ENCODE data around the gene TMEM223.

TMEM223 gene

DNA sequence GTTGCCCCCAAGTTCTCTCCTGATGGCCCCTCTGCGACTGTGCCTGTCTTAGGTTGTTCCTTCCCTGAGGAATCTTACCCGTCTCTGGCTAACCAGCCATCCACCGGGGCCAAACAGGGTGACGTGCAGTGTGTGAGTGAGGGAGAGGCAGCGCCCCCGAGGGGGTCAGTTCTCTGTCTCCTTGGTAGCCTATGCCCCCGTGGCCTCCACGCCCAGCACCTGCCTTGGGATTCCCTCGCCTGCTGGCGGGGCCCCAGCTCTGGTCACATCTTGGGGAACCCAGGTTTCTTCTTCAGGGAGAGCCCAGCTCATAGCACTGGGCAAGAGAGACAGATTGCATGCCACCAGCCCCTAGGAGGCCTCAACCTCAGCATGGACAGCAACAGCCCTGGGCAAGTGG lies 7.7 kb upstream of the TMEM223 start:
- no peak for DNase-seq

DNA sequence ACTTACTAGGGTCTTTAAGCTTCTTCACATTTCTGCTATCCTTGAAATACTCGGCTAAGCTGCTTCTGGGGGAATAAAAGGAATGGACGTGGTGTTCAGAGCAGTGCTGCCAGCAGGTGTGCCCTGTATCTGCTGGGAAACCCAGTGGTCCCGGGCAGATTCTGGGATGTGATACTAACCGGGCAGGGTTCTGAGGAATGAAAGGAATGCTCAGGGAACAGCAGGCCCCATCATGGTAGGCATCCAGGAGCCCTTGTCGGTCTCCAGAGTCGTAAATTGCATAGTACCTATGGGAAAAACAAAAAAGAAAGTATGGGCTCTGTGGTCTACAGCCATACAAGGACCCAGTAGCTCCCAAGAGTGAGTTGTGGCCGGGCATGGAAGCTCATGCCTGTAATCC lies 4.5 kb upstream of the TMEM223 start:
- DNase-seq = no peak

DNA sequence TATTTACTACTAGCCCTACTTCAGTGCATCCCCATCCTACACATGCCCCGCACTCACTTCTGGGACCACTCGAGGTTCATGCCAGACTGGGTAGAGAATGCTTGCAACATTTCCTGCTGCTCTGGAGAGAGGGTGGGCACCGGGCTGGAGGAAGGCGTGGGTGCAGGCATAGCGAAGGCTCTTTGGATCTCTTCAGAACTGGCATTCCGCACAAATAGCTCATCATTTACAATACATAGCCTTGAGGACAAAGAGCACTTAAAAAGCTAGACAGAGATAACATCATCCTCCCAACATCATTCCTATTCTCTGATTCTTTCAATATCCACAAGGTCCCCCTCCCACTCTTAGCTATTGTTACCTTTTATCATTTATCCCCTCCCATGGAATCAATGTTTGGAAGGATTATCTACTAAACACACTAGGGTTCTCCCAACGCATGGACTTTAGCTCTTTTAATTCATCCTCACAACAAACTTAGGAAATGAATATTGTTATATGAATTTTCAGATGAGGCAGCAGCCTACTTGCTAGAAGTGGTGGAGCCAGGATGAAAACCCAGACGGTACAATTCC lies 2.5 kb upstream of the TMEM223 start:
- no peak for DNase-seq

DNA sequence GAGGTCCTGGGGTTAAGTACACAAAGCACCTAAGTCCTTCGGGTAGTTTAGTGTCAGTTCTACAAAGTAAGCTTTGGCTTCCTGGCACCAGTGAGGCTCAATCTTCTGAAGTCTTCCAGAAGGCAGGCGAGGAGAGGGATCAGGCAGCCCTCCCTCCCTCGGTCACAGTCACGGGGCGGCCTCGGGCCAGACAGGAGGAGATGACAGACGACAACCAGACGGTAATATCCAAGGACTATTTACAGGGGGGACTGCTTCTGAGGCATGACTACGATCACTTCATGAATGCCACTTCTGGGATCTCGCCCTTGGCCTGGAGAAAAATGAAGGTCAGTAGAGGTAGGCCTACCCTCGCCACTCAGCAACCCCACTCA lies 383 bp upstream of the TMEM223 start:
- DNase-seq = peak; percentile 68

DNA sequence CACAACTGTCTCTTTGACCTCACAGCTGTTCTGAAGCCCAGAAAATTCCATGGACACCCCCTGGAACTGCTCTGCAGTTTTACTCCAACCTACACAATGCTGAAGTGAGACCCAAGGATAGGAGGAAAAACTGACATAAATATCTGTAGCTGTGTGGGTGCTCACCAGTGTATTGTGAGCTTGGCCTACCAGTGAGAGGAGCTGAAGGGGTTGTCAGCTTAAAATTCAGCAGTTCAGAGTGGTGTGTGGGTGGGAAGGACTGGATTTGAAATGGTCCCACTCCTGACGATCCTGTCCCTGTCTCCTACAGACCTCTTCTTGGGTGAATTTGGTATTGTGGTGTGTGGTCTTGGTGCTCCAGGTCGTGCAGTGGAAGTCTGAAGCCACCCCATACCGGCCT lies 2.2 kb downstream of the TMEM223 start:
- DNase-seq = no peak

DNA sequence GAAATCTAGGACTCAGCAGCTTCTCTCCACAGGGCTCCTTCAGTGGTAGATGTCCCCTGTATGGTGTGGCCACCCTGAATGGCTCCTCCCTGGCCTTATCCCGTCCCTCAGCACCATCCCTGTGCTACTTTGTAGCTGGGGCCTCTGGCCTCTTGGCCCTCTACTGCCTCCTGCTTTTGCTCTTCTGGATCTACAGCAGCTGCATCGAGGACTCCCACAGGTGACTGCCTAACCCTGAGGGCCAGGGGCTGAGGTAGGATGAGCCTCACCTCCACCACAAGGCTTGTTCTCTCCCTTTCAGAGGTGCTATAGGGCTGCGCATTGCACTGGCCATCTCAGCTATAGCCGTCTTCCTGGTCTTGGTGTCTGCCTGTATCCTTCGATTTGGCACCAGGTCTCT lies 2.8 kb downstream of the TMEM223 start:
- peak; percentile 29 for DNase-seq

DNA sequence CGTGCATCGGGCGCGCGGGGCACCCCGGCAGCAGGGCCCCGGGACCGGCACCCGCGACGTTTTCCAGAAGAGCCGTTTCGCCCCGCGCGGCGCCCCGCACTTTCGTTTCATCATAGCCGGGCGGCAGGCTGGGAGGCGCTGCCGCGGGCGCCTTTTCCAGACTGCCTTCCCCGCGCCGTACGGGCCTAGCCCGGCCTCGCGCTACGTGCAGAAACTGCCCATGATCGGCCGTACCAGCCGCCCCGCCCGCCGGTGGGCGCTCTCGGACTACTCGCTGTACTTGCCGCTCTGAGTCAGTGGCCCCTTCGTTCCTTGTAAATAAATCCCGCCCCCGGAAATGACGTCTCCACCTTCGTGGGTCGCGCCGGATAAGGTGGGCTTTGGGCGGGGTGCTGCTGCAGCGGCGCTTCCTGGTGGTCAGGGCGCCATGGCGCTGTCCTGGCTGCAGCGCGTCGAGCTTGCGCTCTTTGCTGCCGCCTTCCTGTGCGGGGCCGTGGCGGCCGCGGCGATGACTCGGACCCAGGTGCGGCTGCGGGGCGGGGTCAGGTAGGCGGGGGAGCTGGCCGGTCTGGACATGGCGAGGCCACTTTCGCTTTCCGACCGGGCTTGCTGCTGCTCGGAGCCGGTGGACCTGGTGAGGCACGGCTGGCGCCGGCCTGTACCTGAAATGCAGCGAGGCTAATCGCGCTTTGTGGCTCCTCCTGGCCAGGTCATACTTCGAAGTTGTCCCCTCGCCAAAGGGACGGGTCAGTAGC lies 4.6 kb downstream of the TMEM223 start, which contains the start of gene TMEM179B:
Gene TMEM179B, plus strand, starts transcription at position 398 of the 755 bp plus-strand sequence. Its CDS starts 30 bp downstream, at position 428.
- peak; percentile 99 for DNase-seq

DNA sequence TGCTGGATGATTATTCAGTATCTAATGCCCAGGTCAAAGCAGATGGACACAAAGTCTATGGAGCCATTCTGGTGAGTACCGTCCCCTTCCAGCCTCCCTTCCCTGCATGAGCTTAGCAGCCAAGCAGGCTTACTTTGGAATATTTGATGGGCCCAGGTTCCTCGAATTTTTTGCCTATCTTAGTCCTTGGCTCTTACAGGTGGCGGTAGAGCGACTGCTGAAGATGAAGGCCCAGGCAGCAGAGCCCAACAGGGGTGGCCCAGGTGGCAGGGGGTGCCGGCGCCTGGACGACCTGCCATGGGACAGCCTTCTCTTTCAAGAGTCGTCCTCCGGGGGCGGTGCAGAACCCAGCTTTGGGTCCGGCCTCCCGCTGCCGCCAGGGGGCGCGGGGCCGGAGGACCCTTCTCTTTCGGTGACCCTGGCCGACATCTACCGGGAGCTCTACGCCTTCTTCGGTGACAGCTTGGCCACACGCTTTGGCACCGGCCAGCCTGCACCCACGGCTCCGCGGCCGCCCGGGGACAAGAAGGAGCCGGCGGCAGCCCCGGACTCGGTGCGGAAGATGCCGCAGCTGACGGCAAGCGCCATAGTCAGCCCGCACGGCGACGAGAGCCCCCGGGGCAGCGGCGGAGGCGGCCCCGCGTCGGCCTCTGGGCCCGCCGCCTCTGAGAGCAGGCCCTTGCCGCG lies 5.3 kb downstream of the TMEM223 start:
- DNase-seq = peak; percentile 93

DNA sequence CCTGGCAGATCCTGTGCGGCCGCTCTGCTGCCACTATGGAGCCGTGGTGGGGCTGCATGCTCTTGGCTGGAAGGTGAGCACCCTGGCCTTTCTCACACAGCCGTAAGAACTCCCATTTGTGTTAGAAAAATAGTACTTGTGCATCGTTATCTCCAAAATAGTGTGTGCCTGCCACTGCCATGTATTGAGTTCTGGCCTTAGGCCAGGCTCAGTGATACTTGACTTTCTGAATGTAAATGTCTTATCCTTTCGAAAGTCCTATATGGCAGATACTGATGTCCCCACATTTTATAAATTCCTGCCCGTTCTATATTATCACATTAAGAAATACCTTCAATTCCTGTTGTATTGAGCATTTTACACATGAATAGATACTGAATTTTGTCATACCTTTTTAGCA lies 9.1 kb downstream of the TMEM223 start:
- DNase-seq = no peak

DNA sequence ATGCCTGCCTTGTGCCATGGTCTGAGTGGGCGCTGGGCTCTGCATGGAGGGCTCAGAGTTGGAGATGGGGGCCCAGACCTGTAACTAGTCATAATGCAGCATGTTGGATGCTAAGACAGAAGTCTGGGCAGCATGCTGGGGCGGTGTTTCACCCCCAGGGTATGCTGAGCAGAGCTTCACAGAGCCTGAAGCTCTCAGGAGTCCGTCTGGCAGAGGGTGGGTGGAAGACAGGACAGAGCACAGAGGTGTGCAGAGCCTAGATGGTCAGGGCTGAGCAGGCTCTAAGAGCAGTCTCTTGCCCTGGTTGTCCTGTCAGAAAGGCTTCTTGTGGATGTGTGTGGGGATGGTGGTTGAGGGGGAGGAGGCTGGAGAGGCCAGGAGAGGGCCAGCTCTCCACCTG lies 13.4 kb downstream of the TMEM223 start:
- DNase-seq = peak; percentile 18

DNA sequence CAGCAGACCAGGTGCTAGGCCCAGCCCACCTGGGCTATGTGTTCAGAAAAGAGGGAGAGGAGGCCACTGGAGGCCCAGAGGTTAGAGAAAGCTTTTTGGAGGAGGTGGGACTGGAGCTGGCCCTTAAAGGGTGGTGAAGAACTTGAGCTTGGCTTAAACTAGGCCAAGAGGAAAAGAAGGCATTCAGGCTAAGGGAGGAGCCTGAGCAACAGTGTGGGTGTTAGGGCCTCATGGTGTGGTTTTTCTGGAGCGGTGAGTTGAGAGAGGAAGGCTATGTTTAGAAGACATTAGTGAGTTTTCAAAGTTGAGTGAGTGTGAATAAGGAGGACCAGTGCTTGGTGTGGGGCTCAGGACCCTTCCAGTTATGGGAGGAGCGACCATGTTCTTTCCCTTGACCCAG lies 14.4 kb downstream of the TMEM223 start:
- no peak for DNase-seq

DNA sequence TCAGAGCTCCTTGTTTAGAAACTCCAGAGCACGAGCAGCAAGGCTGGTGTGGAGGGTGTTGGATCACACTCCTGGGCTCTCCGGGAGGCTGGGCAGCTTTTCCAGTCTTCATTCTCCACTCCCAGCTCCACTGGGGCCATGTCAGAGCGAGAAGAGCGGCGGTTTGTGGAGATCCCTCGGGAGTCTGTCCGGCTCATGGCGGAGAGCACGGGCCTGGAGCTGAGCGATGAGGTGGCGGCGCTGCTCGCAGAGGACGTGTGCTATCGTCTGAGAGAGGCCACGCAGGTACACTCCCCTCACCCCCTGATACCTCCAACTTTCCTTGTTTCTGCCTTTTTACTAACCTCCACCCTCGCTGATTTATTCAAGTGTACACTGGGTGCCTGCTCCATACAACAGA lies 16.2 kb downstream of the TMEM223 start:
- DNase-seq = no peak

DNA sequence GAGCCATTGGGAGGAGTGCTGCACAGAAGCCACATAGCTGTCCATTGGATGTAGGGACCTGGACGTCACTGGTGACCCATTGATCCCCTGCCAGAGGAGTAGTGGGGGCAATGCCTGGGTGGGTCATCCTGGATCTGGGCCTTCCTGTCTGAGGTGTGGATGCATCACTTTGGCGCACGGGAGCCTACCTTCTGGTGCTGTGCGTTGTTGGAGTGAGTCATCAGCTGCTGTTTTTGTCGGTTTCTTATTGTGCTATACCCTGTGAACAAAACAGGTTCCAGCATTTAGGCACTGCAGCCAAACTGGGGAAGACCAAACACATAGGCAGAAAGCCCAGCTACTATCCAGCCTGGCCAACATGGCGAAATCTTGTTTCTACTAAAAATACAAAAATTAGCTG lies 17.4 kb downstream of the TMEM223 start:
- no peak for DNase-seq

DNA sequence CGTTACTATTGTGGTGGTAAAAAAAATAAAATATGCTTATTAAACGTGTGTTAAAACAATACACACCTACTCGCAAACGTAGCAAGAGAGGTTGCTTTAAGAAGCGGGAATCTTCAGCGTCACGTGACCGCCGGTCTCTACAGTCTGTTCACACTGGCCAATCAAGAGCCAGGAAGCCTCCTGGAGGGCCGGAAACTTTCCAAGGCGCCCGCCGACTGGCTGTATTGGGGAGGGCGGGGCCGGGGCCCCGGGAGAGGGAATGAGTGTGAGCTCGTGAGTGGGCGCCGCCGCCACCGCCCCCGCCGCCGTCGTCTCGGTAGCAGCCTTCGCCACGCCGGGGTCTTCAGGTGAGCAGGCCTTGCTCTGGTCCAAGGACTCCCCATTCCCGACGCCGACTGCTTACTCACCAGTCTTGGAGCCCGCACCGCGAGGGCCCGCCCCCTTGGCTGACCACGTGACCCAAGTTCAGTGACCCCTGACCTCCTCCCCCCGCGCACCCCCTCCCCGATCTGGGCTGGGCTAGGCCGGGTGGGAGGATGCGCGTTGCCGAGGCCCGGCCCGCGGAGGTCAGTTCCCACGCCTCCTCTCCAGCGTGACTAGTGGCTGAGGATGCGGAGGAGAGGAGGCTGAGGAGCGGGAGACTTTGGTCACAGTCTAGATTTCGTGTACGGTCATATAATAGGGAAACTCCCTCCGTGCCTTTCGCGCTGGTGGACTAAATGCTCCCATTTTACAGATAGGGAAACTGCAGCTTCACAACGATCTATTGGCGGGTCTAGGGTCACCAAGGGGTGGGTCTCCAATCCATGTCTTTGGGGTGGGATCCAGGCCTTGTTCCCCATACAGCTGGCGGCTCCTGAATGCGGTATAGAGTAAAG lies 20.4 kb downstream of the TMEM223 start, which contains the start of gene TAF6L:
Gene TAF6L, plus strand, starts transcription at position 253 of the 878 bp plus-strand sequence. CDS start 4,388 bp downstream, outside the sequence.
- DNase-seq = peak; percentile 99

DNA sequence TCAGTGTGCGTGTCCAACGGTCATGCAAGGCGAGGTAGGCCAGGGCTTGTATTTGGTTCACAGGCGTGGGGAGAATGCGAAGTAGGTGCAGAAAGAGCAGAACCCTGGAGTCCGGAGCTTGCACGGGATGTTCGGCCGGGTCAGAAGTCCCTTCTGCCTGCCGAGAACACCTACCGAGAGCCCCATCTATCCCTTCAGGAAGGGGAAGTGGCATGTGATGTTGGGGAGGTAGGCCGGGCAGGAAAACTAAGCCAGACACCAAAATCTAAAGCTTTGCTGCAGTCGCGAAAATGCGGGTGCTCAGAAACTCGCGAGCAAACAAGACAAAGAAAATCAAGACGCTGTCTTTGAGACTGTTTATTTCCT lies 21.0 kb downstream of the TMEM223 start:
- DNase-seq = peak; percentile 85

DNA sequence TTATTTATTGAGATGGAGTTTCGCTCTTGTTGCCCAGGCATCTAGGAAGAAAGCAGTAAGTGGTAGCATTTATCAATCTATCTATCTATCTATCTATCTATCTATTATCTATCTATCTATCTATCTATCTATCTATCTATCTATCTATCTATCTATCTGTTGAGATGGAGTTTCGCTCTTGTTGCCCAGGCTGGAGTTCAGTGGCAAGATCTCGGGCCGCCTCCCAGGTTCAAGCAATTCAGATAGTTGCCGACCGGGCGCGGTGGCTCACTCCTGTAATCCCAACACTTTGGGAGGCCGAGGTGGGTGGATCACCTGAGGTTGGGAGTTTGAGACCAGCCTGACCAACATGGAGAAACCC lies 31.0 kb downstream of the TMEM223 start:
- peak; percentile 46 for DNase-seq

DNA sequence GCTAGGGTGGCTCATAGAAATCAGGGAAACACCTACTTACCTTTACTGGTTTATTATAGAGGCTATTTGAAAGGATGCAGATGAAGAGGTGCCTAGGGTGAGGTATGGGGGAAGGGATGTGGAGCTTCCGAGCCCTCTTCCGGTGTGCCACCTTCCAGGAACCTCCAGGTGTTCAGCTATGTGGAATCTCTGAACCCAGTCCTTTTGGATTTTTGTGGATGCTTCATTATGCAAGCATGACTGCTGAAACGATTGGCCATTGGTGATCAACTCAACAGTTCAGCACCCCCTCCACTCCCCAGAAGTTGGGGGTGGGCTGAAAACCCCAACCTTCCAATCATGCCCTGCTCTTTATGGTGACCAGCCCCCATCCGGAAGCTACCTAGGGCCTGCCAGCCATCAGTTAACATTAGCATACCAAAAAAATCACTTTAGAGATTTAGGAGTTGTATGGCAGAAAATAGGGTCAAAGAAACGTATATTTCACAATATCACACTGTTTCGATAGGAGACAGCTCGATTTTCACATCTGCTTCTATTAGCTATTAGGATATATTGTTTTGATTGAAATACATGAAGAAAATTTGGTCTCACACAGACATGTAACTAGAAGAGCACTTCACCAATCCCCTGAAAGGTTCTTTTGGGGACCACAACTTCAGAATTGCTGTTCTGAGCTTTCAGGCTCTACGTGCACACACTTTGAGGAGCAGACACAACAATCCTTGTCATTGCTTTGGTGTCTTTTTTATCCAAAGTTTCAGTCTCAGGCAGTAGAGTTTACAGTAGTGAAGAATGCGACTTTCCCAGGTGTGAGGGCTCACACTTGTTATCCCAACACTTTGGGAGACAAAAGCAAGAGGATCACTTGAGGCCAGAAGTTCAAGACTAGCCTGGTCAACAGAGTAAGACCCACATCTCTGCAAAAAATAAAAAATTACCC lies 33.7 kb downstream of the TMEM223 start:
- no peak for DNase-seq

DNA sequence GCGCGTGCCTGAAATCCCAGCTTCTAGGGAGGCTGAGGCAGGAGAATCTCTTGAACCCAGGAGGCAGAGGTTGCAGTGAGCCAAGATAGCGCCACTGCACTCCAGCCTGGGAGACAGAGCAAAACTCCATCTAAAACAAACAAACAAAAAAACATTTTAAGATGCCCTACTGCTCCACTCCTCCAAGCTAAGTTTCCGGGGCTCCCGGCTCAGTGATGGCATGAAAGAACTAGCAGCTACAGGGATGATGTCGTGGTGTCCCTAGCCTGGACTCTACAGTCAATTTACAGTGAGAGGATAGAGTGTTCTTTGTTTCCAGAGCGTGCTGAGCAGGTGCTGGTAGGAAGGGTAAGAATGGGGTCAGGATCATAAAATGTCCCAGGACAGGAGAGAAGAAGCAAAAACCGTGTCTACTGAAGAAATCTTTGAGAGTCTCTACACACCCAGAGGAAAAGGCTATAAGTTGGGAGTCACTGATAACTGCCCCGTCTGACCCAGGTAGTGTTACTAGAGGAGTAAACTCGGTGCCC lies 36.7 kb downstream of the TMEM223 start:
- no peak for DNase-seq

DNA sequence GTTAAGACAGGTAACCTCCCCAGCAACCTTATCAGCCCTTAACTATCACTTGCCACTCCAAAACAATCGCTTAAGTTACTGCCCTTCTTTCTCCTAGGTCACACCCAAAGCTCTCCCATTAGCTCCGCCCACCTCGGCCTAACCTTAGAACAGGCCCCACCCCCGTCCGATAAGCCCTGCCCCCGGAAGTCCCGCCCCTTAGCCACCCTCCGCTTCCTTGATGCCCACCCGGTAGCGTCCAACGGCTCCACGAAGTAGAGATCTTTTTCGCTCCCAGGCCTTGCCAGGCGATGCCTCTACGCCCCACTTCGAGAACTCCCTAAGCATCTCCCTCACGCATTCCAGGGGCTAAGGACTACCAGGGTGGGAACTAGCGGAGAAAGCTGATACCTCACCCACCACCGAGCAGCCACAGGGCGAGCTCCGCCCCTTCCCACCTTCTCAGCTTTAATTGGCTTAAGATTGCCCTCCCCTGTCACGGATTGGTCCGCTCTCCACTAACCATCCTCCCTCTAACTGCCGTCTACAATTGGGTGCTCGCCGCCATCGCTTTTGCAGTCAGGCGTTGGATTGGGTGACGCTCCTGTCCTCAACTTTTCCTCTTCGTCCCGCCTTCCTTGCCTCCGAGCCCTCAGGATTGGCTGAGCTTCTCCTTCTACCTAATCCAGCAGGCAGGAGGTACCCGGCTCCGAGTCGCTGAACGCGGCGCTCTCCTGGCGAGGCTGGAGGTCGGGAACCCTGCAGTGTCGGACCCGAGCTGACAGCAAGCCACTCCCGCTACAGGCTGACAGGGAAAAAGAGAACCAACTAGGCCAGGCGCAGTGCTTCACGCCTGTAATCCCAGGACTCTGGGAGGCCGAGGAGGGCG lies 37.8 kb downstream of the TMEM223 start, which contains the start of gene ZBTB3:
Gene ZBTB3, minus strand, starts transcription at position 425 of the 868 bp plus-strand sequence. CDS start 496 bp downstream, outside the sequence.
- peak; percentile 100 for DNase-seq

DNA sequence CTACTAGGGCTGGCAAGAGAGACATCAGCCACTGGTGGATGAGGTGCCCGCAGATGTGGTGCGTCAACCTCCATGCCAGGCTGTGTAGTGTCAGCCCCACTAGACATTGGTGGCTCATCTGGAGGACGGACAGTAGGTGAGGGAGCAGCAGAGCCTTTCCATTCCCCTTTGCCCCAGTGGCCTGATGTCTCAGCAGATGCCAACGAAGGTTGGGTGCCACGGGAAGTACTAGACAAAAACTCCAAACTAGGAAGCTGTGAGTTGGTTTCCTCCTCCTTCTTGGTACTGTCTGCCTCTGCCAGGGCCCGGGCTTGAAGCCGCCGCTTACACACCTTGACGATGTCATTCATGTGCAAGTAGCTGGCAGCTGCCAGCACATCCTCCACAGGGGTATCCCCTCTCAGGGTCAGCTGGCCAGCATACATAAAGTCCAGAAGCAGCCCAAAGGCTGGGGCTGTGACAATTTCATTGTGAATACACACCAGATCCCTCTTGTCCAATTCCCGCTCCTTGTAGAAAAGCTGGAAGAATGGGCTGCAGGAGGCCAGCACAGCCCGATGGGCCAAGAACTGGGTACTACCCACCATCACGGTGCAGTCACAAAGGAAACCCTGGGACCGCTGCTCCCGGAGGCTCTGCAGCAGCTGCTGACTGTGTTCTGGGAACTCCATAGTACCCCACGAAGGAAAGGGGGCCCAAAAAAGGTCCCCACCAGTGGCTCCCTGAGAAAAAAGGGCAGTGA lies 38.6 kb downstream of the TMEM223 start:
- no peak for DNase-seq

Measured in DMS53 (cell line).